ENCODE results near the gene FANCC. TPM values are rescaled to one million over a fixed set of nuclear protein-coding genes. Genes with fewer than 3 reads are reported as not detected.
A peak's percentile ranks its signal among the peaks of the same experiment; 100 is the strongest.

The FANCC gene
- total RNA-seq, 1 experiment from 2014 or later = 19.4 TPM

- Histone ChIP-seq H3K27ac (ENCODE audit: low read depth, low read length) (no peak overlapping the region), H3K9ac (ENCODE audit: low read length) (no peak overlapping the region), H3K4me1 (ENCODE audit: control insufficient read depth in 1 of 2, insufficient read depth in 2 of 2, low read length in 2 of 2) (no peaks in the 10 kb centered on the region), H3K36me3 (ENCODE audit: control insufficient read depth in 1 of 2, insufficient read depth in 2 of 2, low read length in 2 of 2) (no peaks in the 10 kb centered on the region), H3K9me3 (ENCODE audit: control insufficient read depth in 1 of 2, insufficient read depth in 1 of 2, low read depth in 1 of 2, low read length in 2 of 2) (no peaks in the 10 kb centered on the region), H3K4me3 (replicated peaks in 1 of 2; ENCODE audit: low read depth in 1 of 2, low read length in 2 of 2) (no peak overlapping the region), H2AFZ (ENCODE audit: low read depth, low read length, poor library complexity, severe bottlenecking) (no peak overlapping the region), H4K20me1 (ENCODE audit: insufficient read depth) (0 out of 2 replicates have a peak, but pooled peaks cover 4% of the 10 kb centered on the region), H3K27me3 (ENCODE audit: insufficient read depth, low read length) (no peaks in the 10 kb centered on the region), H3K4me2 (ENCODE audit: low read length) (no peak overlapping the region), H3K79me2 (ENCODE audit: insufficient read depth, low read length) (0 out of 2 replicates have a peak, but pooled peaks cover 4% of the 10 kb centered on the region), H3K9me2 (ENCODE audit: insufficient read depth) (no peaks in the 10 kb centered on the region)
- peak; percentile 33 to 41 (median 37); a peak in 4 of 6 replicates for TF ChIP-seq CTCF (IDR thresholded peaks at IDR 0.05 in 2 of 3, conservative IDR thresholded peaks at IDR 0.05 in 1 of 3; ENCODE audit: borderline replicate concordance in 1 of 3, insufficient read depth in 1 of 3, low read depth in 2 of 3, low read length in 2 of 3)
- TF ChIP-seq FOSL1 (IDR thresholded peaks at IDR 0.05; ENCODE audit: low read depth) = no peak
- TF ChIP-seq RAD21 (IDR thresholded peaks at IDR 0.05; ENCODE audit: low read depth) = peak; percentile 60
- ATAC-seq (peak; percentile 93), DNase-seq (ENCODE audit: low read depth, low spot score) (no peak)
- ChIA-PET CTCF (interaction anchor here (0.6 to 1.7 kb wide), 6 partner anchors 15 to 404 kb away, joined by 3 to 6 read pairs (median 4); no protein-coding TSS in a partner anchor), POLR2A (no interaction called here), RAD21 (ENCODE audit: low non-redundant PET in 1 of 2, low total read pairs in 2 of 2, uncharacterized antibody in 2 of 2, unreplicated experiment in 2 of 2) (interaction anchor here in 1 of 2 experiments (0.6 kb wide), 1 partner anchor 153 kb away, joined by 3 read pairs; no protein-coding TSS in a partner anchor)
- BruUV-seq (replicated peaks) = no TSS peak
- intact Hi-C loops (cut with micrococcal nuclease) = loop anchor here (2.0 kb wide), 1 partner anchor 290 kb away; no protein-coding TSS in a partner anchor
These were observed 244.4 kb downstream of the FANCC start for GRCh38 chr9:95073042-95073607.

GRCh38 chr9:95071925-95072324, 245.6 kb downstream of the FANCC start:
- CTCF ChIA-PET = interaction anchor here (1.4 to 1.7 kb wide), 5 partner anchors 288 to 403 kb away, joined by 3 to 6 read pairs (median 4); no protein-coding TSS in a partner anchor
- no peak overlapping the region for H3K27ac ChIP-seq (ENCODE audit: low read depth, low read length)

More at GRCh38 chr9:95071925-95072324, 245.6 kb downstream of the FANCC start:
- Histone ChIP-seq H3K79me2 (ENCODE audit: insufficient read depth, low read length) (0 out of 2 replicates have a peak, but pooled peaks cover 4% of the 10 kb centered on the region), H3K9ac (ENCODE audit: low read length) (no peak overlapping the region), H3K4me1 (ENCODE audit: control insufficient read depth in 1 of 2, insufficient read depth in 2 of 2, low read length in 2 of 2) (no peaks in the 10 kb centered on the region), H3K36me3 (ENCODE audit: control insufficient read depth in 1 of 2, insufficient read depth in 2 of 2, low read length in 2 of 2) (no peaks in the 10 kb centered on the region), H2AFZ (ENCODE audit: low read depth, low read length, poor library complexity, severe bottlenecking) (no peak overlapping the region), H4K20me1 (ENCODE audit: insufficient read depth) (0 out of 2 replicates have a peak, but pooled peaks cover 4% of the 10 kb centered on the region), H3K27me3 (ENCODE audit: insufficient read depth, low read length) (no peaks in the 10 kb centered on the region), H3K4me2 (ENCODE audit: low read length) (no peak overlapping the region), H3K9me2 (ENCODE audit: insufficient read depth) (no peaks in the 10 kb centered on the region), H3K9me3 (ENCODE audit: control insufficient read depth in 1 of 2, insufficient read depth in 1 of 2, low read depth in 1 of 2, low read length in 2 of 2) (no peaks in the 10 kb centered on the region), H3K4me3 (replicated peaks in 1 of 2; ENCODE audit: low read depth in 1 of 2, low read length in 2 of 2) (no peak overlapping the region)
- ATAC-seq = no peak
- no TSS peak for BruUV-seq (replicated peaks)
- ChIA-PET POLR2A (no interaction called here), RAD21 (ENCODE audit: low non-redundant PET in 1 of 2, low total read pairs in 2 of 2, uncharacterized antibody in 2 of 2, unreplicated experiment in 2 of 2) (no interaction called here)
- no peak for TF ChIP-seq ZNF274 (IDR thresholded peaks at IDR 0.05; ENCODE audit: low read depth, low read length)
- TF ChIP-seq CEBPB (IDR thresholded peaks at IDR 0.05; ENCODE audit: low read depth) = no peak
- no peak for TF ChIP-seq JUND (IDR thresholded peaks at IDR 0.05)
- TF ChIP-seq YY1 (IDR thresholded peaks at IDR 0.05; ENCODE audit: extremely low read depth, insufficient replicate concordance, low read depth, low read length) = no peak
- TF ChIP-seq FOSL1 (IDR thresholded peaks at IDR 0.05; ENCODE audit: low read depth) = no peak
- TF ChIP-seq MAX (IDR thresholded peaks at IDR 0.05) = no peak
- no peak for TF ChIP-seq ZFX (IDR thresholded peaks at IDR 0.05)
- TF ChIP-seq CTCF (IDR thresholded peaks at IDR 0.05 in 2 of 3, conservative IDR thresholded peaks at IDR 0.05 in 1 of 3; ENCODE audit: borderline replicate concordance in 1 of 3, insufficient read depth in 1 of 3, low read depth in 2 of 3, low read length in 2 of 3) = no peak
- no peak for TF ChIP-seq SP1 (IDR thresholded peaks at IDR 0.05; ENCODE audit: low read depth)
- TF ChIP-seq EZH2phosphoT487 (IDR thresholded peaks at IDR 0.05; ENCODE audit: borderline replicate concordance) = no peak
- TF ChIP-seq CBX3 (IDR thresholded peaks at IDR 0.05; ENCODE audit: low read depth) = no peak
- no peak for TF ChIP-seq POLR2A (IDR thresholded peaks at IDR 0.05; ENCODE audit: borderline replicate concordance, extremely low read depth, insufficient read depth, insufficient read length)
- no peak for TF ChIP-seq ATF3 (IDR thresholded peaks at IDR 0.05)
- intact Hi-C loops (cut with micrococcal nuclease) = loop anchor here (2.0 kb wide), 1 partner anchor 289 kb away; no protein-coding TSS in a partner anchor
- no peak for DNase-seq (ENCODE audit: low read depth, low spot score)
